HepG2 (cell line): Measurements from ENCODE around the gene DPAGT1. TPM values are rescaled to one million over a fixed set of nuclear protein-coding genes. Genes with fewer than 3 reads are reported as not detected.

Experiments used
- ATF7-NPFF ChIP-seq: sonication (generic); formaldehyde crosslinking; IDR thresholded peaks from 2 replicates; pipeline ENCODE4 v1.8.1; 2023; ENCODE audit warnings: mild to moderate bottlenecking, low read depth, missing genetic modification reagents, moderate library complexity
- GATAD2A ChIP-seq: IDR thresholded peaks from 2 replicates; pipeline ENCODE4 v1.6.1; 2016
- IRX3 ChIP-seq: sonication (generic); formaldehyde crosslinking; IDR thresholded peaks from 2 replicates; pipeline ENCODE4 v1.8.1; 2023; ENCODE audit warnings: mild to moderate bottlenecking, low read depth, missing genetic modification reagents, borderline replicate concordance
- KDM5A ChIP-seq: fragments of 200-600 bp; sonication (generic); IDR thresholded peaks from 2 replicates; pipeline ENCODE4 v1.7.0; 2018; ENCODE audit warnings: antibody characterized with exemption, mild to moderate bottlenecking, low read length, borderline replicate concordance
- KDM5B ChIP-seq: sonication (generic); formaldehyde crosslinking; IDR thresholded peaks from 2 replicates; pipeline ENCODE4 v1.4.0; 2020; ENCODE audit warnings: missing genetic modification reagents, mild to moderate bottlenecking, borderline replicate concordance
- SIX4 ChIP-seq: sonication (generic); formaldehyde crosslinking; IDR thresholded peaks from 2 replicates; pipeline ENCODE4 v1.4.0; 2020; ENCODE audit warnings: missing genetic modification reagents
- SOX13 ChIP-seq, 3 experiments: fragments of 450-650 bp in 1 of 3; sonication (generic) in 1 of 3; formaldehyde crosslinking in 1 of 3; IDR thresholded peaks in 2 of 3; conservative IDR thresholded peaks in 1 of 3; 2 replicates each; pipeline versions ENCODE4 v1.5.0 to v1.6.1; 2016 to 2020; ENCODE audit warnings: antibody characterized with exemption in 1 of 3, mild to moderate bottlenecking in 1 of 3, missing compliant biosample characterization in 1 of 3, missing genetic modification reagents in 1 of 3, moderate library complexity in 1 of 3
- ZNF333 ChIP-seq: sonication (generic); formaldehyde crosslinking; IDR thresholded peaks from 2 replicates; pipeline ENCODE4 v1.4.0; 2020; ENCODE audit warnings: mild to moderate bottlenecking, missing genetic modification reagents, borderline replicate concordance
- ZNF569 ChIP-seq: sonication (generic); formaldehyde crosslinking; IDR thresholded peaks from 2 replicates; pipeline ENCODE4 v1.5.0; 2020; ENCODE audit warnings: mild to moderate bottlenecking, missing genetic modification reagents, moderate library complexity, borderline replicate concordance
- polyA plus RNA-seq, 8 experiments: library from polyadenylated mRNA; depleted of rRNA in 3 of 8; stranded (reverse) in 7 of 8; unstranded in 1 of 8; fragments of >200 nt; fragmentation: Illumina TruSeq in 4 of 8; extraction: Trizol in 4 of 8; gene quantifications; 2 replicates each; pipeline versions ENCODE4 v1.2.1 to v1.2.3, GENCODE V29; 2011 to 2016; ENCODE audit warnings: low read depth in 4 of 8, missing spikeins in 1 of 8, mixed read lengths in 1 of 8; ENCODE audit not compliant: insufficient read depth in 1 of 8
- total RNA-seq, 5 experiments: library from RNA; depleted of rRNA; stranded (reverse); fragments of >200 nt; fragmentation: Illumina TruSeq; extraction: Trizol; gene quantifications; 2 replicates each; pipeline ENCODE4 v1.2.3, GENCODE V29; 2016; ENCODE audit warnings: low read depth in 1 of 5
- TF ChIP-seq, protein P1 (sequence below): sonication (generic); formaldehyde crosslinking; IDR thresholded peaks from 2 replicates; pipeline ENCODE4 v1.5.0; 2020; ENCODE audit warnings: mild to moderate bottlenecking, missing genetic modification reagents, borderline replicate concordance
- TF ChIP-seq, protein P2 (sequence below): sonication (generic); formaldehyde crosslinking; IDR thresholded peaks from 2 replicates; pipeline ENCODE4 v1.4.0; 2020; ENCODE audit warnings: missing genetic modification reagents, mild to moderate bottlenecking, borderline replicate concordance
- TF ChIP-seq, protein P3 (sequence below), 2 experiments: IDR thresholded peaks; 2 replicates each; pipeline ENCODE4 v1.6.1; 2011 to 2012; ENCODE audit warnings: low read length in 2 of 2, borderline replicate concordance in 1 of 2, low read depth in 1 of 2, mild to moderate bottlenecking in 1 of 2, moderate library complexity in 1 of 2

The DPAGT1 gene
- total and polyA plus RNA-seq, 2 of the 13 experiments (the other 11 are each of a cell fraction or from before 2014, with no cell fraction given) = 37.6 to 70.7 TPM

DNA sequence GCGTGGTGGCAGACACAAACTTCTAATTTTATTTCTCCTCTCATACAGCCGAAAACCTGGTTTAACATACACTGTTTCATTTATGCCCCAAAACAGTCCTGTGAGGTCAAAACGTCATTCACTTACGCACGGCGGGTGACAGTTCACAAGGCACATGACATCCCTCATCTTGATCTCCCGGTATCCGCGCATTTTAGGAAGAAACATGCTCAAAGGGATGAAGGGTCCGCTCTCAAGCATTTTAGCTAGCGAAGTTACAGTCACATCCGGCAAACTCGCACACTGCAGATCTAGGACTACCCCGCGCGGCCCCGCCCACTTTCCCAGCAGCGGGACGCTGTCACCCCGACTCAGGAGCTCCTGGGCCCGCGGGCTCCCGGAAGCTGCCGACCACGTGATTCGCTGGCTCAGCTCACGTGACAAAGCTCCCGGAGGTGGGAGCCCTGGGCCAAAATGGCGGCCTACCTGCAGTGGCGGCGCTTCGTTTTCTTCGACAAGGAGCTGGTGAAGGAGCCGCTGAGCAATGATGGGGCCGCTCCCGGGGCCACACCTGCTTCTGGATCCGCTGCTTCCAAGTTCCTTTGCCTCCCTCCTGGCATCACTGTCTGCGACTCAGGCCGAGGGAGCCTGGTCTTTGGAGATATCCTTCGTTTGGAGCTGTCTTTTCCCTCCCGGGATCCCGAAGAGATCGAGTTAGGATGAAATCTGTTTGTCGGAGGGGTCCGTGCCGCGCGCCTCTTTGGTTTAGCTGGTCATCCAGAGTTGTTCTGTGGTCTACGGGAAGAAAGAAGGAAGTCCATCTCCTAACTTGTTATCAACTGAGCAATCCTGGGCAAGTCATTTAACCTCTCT, 34.1 kb downstream of the DPAGT1 start, which contains the start of gene VPS11 (continued):
- TF ChIP-seq KDM5A = peak; percentile 98
- TF ChIP-seq, protein P1, sequence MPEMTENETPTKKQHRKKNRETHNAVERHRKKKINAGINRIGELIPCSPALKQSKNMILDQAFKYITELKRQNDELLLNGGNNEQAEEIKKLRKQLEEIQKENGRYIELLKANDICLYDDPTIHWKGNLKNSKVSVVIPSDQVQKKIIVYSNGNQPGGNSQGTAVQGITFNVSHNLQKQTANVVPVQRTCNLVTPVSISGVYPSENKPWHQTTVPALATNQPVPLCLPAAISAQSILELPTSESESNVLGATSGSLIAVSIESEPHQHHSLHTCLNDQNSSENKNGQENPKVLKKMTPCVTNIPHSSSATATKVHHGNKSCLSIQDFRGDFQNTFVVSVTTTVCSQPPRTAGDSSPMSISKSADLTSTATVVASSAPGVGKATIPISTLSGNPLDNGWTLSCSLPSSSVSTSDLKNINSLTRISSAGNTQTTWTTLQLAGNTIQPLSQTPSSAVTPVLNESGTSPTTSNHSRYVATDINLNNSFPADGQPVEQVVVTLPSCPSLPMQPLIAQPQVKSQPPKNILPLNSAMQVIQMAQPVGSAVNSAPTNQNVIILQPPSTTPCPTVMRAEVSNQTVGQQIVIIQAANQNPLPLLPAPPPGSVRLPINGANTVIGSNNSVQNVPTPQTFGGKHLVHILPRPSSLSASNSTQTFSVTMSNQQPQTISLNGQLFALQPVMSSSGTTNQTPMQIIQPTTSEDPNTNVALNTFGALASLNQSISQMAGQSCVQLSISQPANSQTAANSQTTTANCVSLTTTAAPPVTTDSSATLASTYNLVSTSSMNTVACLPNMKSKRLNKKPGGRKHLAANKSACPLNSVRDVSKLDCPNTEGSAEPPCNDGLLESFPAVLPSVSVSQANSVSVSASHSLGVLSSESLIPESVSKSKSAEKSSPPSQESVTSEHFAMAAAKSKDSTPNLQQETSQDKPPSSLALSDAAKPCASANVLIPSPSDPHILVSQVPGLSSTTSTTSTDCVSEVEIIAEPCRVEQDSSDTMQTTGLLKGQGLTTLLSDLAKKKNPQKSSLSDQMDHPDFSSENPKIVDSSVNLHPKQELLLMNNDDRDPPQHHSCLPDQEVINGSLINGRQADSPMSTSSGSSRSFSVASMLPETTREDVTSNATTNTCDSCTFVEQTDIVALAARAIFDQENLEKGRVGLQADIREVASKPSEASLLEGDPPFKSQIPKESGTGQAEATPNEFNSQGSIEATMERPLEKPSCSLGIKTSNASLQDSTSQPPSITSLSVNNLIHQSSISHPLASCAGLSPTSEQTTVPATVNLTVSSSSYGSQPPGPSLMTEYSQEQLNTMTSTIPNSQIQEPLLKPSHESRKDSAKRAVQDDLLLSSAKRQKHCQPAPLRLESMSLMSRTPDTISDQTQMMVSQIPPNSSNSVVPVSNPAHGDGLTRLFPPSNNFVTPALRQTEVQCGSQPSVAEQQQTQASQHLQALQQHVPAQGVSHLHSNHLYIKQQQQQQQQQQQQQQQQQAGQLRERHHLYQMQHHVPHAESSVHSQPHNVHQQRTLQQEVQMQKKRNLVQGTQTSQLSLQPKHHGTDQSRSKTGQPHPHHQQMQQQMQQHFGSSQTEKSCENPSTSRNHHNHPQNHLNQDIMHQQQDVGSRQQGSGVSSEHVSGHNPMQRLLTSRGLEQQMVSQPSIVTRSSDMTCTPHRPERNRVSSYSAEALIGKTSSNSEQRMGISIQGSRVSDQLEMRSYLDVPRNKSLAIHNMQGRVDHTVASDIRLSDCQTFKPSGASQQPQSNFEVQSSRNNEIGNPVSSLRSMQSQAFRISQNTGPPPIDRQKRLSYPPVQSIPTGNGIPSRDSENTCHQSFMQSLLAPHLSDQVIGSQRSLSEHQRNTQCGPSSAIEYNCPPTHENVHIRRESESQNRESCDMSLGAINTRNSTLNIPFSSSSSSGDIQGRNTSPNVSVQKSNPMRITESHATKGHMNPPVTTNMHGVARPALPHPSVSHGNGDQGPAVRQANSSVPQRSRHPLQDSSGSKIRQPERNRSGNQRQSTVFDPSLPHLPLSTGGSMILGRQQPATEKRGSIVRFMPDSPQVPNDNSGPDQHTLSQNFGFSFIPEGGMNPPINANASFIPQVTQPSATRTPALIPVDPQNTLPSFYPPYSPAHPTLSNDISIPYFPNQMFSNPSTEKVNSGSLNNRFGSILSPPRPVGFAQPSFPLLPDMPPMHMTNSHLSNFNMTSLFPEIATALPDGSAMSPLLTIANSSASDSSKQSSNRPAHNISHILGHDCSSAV (CRISPR knock-in tag) = no peak
- TF ChIP-seq, protein P2, sequence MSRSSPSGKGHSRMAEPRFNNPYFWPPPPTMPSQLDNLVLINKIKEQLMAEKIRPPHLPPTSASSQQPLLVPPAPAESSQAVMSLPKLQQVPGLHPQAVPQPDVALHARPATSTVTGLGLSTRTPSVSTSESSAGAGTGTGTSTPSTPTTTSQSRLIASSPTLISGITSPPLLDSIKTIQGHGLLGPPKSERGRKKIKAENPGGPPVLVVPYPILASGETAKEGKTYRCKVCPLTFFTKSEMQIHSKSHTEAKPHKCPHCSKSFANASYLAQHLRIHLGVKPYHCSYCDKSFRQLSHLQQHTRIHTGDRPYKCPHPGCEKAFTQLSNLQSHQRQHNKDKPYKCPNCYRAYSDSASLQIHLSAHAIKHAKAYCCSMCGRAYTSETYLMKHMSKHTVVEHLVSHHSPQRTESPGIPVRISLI (CRISPR knock-in tag) = no peak
- TF ChIP-seq, protein P3, sequence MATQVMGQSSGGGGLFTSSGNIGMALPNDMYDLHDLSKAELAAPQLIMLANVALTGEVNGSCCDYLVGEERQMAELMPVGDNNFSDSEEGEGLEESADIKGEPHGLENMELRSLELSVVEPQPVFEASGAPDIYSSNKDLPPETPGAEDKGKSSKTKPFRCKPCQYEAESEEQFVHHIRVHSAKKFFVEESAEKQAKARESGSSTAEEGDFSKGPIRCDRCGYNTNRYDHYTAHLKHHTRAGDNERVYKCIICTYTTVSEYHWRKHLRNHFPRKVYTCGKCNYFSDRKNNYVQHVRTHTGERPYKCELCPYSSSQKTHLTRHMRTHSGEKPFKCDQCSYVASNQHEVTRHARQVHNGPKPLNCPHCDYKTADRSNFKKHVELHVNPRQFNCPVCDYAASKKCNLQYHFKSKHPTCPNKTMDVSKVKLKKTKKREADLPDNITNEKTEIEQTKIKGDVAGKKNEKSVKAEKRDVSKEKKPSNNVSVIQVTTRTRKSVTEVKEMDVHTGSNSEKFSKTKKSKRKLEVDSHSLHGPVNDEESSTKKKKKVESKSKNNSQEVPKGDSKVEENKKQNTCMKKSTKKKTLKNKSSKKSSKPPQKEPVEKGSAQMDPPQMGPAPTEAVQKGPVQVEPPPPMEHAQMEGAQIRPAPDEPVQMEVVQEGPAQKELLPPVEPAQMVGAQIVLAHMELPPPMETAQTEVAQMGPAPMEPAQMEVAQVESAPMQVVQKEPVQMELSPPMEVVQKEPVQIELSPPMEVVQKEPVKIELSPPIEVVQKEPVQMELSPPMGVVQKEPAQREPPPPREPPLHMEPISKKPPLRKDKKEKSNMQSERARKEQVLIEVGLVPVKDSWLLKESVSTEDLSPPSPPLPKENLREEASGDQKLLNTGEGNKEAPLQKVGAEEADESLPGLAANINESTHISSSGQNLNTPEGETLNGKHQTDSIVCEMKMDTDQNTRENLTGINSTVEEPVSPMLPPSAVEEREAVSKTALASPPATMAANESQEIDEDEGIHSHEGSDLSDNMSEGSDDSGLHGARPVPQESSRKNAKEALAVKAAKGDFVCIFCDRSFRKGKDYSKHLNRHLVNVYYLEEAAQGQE (IDR thresholded peaks at IDR 0.05; ENCODE audit: borderline replicate concordance in 1 of 2, low read depth in 1 of 2, low read length in 2 of 2) = 0 out of 4 replicates have a peak, but pooled peaks of 1 of the 2 experiments have one; percentile 47
- no peak for TF ChIP-seq ZNF569
- peak; percentile 69 for TF ChIP-seq GATAD2A (CRISPR knock-in tag)
- no peak for TF ChIP-seq IRX3
- 0 out of 2 replicates have a peak, but pooled peaks have one; percentile 9 for TF ChIP-seq SOX13 (IDR thresholded peaks at IDR 0.05)
- TF ChIP-seq SOX13 (CRISPR knock-in tag; conservative IDR thresholded peaks at IDR 0.05 in 1 of 2, IDR thresholded peaks at IDR 0.05 in 1 of 2) = peak in 1 of 2 experiments; percentile 45; a peak in 2 of 4 replicates
- TF ChIP-seq ZNF333 = 0 out of 2 replicates have a peak, but pooled peaks have one; percentile 69
- TF ChIP-seq ATF7-NPFF (CRISPR knock-in tag) = peak; percentile 63; the same call in 1 of the 2 replicates
- peak; percentile 40; the same call in 1 of the 2 replicates for TF ChIP-seq KDM5B (CRISPR knock-in tag)
- no peak for TF ChIP-seq SIX4 (CRISPR knock-in tag)
